GM12892 (cell line): ENCODE data around the gene MRPL27.
A peak's percentile ranks its signal among the peaks of the same experiment; 100 is the strongest.

Experiments used
- POLR2A ChIP-seq: IDR thresholded peaks from 2 replicates; pipeline ENCODE4 v1.6.1; 2011; ENCODE audit warnings: low read depth, low read length, control low read depth
- TAF1 ChIP-seq: IDR thresholded peaks from 2 replicates; pipeline ENCODE4 v1.6.1; 2011; ENCODE audit warnings: low read depth, mild to moderate bottlenecking, control low read depth, low read length, borderline replicate concordance

DNA sequence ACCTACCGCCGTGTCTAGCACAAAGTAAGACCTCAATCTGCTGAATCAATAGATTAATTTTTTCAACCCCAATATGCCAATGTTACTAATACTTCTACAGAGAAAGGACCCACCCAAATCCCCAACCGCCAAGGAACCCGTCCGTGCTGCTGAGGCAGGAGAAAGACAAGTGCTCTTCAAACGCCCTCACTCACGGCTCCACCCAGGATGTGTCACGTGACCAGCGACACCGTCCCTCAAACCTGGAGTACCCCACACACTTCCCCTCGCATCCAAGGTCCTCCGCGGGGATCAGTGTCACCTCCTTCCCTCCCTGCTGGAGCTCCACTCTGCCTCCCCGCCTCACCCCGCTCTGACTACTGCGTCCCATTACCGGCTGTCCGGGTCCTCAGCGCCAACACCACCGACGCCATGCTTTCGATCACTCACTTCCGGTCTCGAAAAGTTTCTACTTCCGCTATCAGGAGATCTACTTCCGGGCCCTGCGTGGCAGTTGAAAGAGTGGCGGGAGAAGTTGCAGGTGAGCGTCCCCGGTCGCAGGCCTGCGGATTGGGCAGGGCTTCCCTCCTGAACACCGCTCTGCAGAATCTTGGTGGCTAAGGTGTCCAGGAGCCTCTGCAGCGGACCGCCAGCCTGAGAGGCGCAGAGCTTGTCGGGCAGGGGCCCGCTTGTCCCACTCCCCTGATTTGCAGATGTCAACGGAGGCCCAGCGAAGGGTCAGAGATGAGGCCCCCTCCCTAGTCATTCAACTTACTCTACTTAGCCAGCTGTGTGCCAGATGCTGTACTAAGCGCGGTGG lies at the start of gene MRPL27, which contains the start of gene EME1:
- TF ChIP-seq POLR2A (peak; percentile 99), TAF1 (peak; percentile 95)
